Thymus (tissue), 11 donors: ENCODE data around the gene CRISPLD2. TPM values are rescaled to one million over a fixed set of nuclear protein-coding genes. Genes with fewer than 3 reads are reported as not detected.
"Not testable (repeated sequence)": the region's sequence is repeated elsewhere in the genome, so short reads cannot be mapped to it uniquely, and the experiment has no call there.

Experiments
- DNase-seq, 9 donors: peaks; one replicate each; pipeline ENCODE4 v3.0.0-alpha.2; 2013; ENCODE audit warnings: low spot score in 9 of 9, low read depth in 6 of 9, missing footprints in 1 of 9
- H3K27ac ChIP-seq, 2 donors: one replicate each; pipeline ENCODE4 v1.5.1; 2013; ENCODE audit warnings: control low read depth in 1 of 2, low read depth in 1 of 2, low read length in 1 of 2, mild to moderate bottlenecking in 1 of 2, moderate library complexity in 1 of 2
- H3K27me3 ChIP-seq, 2 donors: one replicate each; pipeline ENCODE4 v1.5.1; 2013; ENCODE audit warnings: low read length in 1 of 2; ENCODE audit not compliant: control insufficient read depth in 2 of 2, insufficient read depth in 1 of 2
- H3K36me3 ChIP-seq, 2 donors: one replicate each; pipeline ENCODE4 v1.5.1; 2013; ENCODE audit warnings: low read length in 1 of 2, mild to moderate bottlenecking in 1 of 2, moderate library complexity in 1 of 2; ENCODE audit not compliant: control insufficient read depth in 2 of 2, insufficient read depth in 2 of 2
- H3K4me1 ChIP-seq, 2 donors: one replicate each; pipeline ENCODE4 v1.5.1; 2013; ENCODE audit warnings: low read length in 2 of 2; ENCODE audit not compliant: control insufficient read depth in 2 of 2, insufficient read depth in 2 of 2
- H3K4me3 ChIP-seq, 2 donors: one replicate each; pipeline ENCODE4 v1.5.1; 2013; ENCODE audit warnings: low read length in 2 of 2, control low read depth in 1 of 2, mild to moderate bottlenecking in 1 of 2
- H3K9me3 ChIP-seq, 2 donors: one replicate each; pipeline ENCODE4 v1.5.1; 2013; ENCODE audit warnings: low read length in 1 of 2, mild to moderate bottlenecking in 1 of 2; ENCODE audit not compliant: control insufficient read depth in 2 of 2, insufficient read depth in 1 of 2
- WGBS: extraction: QIAGEN DNeasy Blood & Tissue Kit; methylation state at CpG from one replicate; pipeline ENCODE4 v1.1.7; 2013; 5-methylcytosine and 5-hydroxymethylcytosine counted together
- polyA plus RNA-seq: library from polyadenylated mRNA; stranded (reverse); fragments of 200-250 nt; gene quantifications from one replicate; pipeline ENCODE4 v1.2.3, GENCODE V29; 2013
- total RNA-seq: library from RNA; stranded (reverse); fragments of 120-200 nt; gene quantifications from one replicate; pipeline ENCODE4 v1.2.4, GENCODE V29; 2013
- donor health status: healthy.

The CRISPLD2 gene
- total and polyA plus RNA-seq, 2 donors: 2.1 to 7.2 TPM

DNA sequence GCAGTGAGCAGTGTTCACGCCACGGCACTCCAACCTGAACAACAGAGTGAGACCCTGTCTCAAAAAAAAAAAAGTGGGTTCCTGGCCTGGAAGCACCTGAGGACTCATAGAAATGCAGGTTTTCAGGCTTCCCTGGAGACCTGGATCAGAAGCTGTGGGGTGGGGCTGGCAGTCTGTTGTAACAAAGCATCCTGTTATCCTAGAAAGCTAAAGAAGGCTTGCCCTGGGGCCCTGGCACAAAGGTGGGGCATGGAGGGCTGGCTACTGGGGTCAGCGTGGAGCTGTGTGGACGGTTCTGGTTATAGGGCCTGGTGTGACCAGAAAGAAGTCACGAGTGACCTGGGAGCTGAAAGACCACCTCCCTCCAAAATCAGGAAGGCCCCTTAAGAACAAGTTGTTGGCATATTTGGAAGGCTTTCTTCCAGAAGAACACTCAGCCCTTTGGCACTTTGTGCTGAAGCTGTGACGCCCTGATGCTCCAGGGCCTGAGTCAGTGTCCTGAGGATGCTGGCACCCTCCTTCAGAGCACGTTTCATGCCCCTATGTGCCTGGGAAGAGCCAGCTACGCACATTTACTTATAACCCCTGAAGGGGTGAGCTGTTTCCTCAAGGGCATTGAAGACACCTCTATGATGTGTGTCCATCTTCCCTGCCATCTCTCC lies 6.2 kb downstream of the CRISPLD2 start:
- Histone ChIP-seq H3K27ac (no peak overlapping the region), H3K4me3 (no peak overlapping the region), H3K9me3 (no peaks in the 10 kb centered on the region), H3K4me1 (peaks cover 0 to 3% of the 10 kb centered on the region in 2 donors), H3K36me3 (no peaks in the 10 kb centered on the region), H3K27me3 (peaks cover 4 to 22% of the 10 kb centered on the region in 2 donors)
- no peak for DNase-seq
- WGBS: 96% methylated on average over 8 of the region's 8 CpGs

- 96% methylated on average over 13 of the region's 13 CpGs for WGBS
- DNase-seq: no peak
Measured at GRCh38 chr16:84826558-84826941, 6.8 kb downstream of the CRISPLD2 start.

DNA sequence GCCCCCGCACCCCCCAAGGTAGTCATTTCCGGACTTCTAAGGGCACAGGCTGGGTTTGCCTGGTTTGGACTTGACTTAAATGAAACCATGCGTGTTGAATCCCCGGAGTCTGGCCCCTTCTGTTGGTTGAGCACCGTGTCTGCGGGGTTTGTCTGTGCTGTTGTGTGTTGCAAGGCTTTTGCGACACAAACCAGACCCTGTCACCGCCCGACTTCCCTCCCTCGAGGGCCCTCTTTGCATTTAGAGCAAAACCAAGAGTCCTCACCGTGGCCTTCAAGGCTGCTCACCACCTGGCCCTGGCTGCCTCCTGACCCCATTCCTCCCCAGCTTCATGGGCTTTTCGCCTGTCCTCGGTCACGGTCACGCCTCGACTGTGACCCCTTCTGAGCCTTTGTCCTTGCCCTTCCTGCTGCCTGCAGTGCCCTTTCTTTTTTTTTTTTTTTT lies 7.4 kb downstream of the CRISPLD2 start:
- no peaks in the 10 kb centered on the region for H3K9me3 ChIP-seq

More at GRCh38 chr16:84826558-84826941, 6.8 kb downstream of the CRISPLD2 start:
- Histone ChIP-seq H3K9me3 (no peaks in the 10 kb centered on the region), H3K36me3 (no peaks in the 10 kb centered on the region), H3K27me3 (peaks cover 4 to 18% of the 10 kb centered on the region in 2 donors), H3K27ac (no peak overlapping the region), H3K4me3 (no peak overlapping the region), H3K4me1 (peaks cover 0 to 3% of the 10 kb centered on the region in 2 donors)

GRCh38 chr16:84827897-84828296 lies 8.1 kb downstream of the CRISPLD2 start:
- DNase-seq: no peak
- no peaks in the 10 kb centered on the region for H3K36me3 ChIP-seq
- no peak overlapping the region for H3K4me3 ChIP-seq
- H3K9me3 ChIP-seq: no peaks in the 10 kb centered on the region
- peaks cover 0 to 15% of the 10 kb centered on the region in 2 donors for H3K27me3 ChIP-seq
- no peaks in the 10 kb centered on the region for H3K4me1 ChIP-seq
- H3K27ac ChIP-seq: no peak overlapping the region
- 93% methylated on average over 15 of the region's 15 CpGs for WGBS

More for the DNA sequence above, 7.4 kb downstream of the CRISPLD2 start:
- WGBS: 93% methylated on average over 16 of the region's 16 CpGs
- H3K4me1 ChIP-seq: peaks cover 0 to 3% of the 10 kb centered on the region in 2 donors
- no peak for DNase-seq
- no peak overlapping the region for H3K27ac ChIP-seq
- no peak overlapping the region for H3K4me3 ChIP-seq
- H3K27me3 ChIP-seq: peaks cover 3 to 15% of the 10 kb centered on the region in 2 donors
- H3K36me3 ChIP-seq: no peaks in the 10 kb centered on the region

DNA sequence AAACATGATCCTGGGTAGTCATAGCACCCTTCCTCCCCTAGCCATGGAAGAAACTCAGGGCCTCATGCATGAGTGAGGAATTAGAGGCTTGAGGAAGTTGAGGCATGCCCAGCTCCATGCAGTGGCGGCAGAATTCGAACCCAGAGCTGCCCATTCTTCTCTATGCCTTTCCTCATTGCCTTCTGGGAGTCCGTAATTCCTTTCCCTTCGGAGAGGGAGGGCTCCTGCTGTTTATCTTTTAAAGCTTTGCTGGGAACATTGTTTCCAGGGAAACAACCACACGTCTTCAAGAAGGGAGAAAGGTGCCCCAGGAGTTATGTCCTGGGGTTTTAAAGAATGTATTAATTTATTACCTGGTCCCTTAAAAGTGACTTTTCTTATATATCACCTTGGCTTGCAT lies 8.5 kb downstream of the CRISPLD2 start:
- no peak for DNase-seq
- Histone ChIP-seq H3K27ac (no peak overlapping the region), H3K36me3 (no peaks in the 10 kb centered on the region), H3K27me3 (peaks cover 0 to 15% of the 10 kb centered on the region in 2 donors), H3K4me1 (no peaks in the 10 kb centered on the region), H3K4me3 (no peak overlapping the region), H3K9me3 (no peaks in the 10 kb centered on the region)
- 96% methylated on average over 5 of the region's 5 CpGs for WGBS

DNA sequence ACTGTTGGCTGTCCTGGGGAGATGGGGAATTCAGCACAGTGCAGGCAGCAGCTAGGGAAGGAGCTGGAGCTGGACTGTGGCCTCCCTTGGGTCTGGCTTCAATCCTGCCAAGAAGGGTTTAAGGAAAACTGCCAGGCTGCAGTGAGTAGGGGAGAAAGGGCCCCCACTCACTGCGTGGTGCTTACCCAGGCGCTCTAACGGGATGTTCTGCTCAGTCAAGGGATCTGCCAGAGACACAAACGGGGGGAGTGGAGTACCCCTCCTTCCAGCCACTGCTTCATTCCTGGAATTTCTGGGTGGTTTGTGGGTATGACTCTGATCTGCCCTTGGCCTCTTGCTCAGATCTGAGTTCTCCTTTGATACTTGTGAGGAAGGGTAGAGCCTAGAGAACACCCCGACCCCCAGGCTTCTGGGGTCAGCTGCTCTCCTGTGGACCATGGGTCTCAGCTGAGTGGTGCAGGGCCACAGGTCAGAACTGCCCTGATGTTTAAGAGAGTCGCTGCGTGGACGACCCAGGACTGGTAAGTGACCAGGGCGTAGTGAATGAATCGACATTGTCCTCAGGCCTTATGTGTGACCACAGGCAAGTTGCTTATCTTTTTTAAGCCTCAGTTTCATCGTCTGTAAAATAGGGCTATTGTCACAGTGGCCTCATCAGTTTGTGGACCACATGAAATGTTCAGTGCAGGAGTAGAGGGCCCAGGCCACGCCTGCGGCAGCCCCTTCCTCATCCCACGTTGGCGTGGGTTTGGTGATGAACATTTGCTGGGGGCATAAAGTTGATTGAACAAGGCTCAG lies 9.6 kb downstream of the CRISPLD2 start:
- WGBS: 81% methylated on average over 15 of the region's 15 CpGs
- no peak overlapping the region for H3K4me3 ChIP-seq
- H3K9me3 ChIP-seq: no peaks in the 10 kb centered on the region
- H3K27me3 ChIP-seq: peaks cover 0 to 17% of the 10 kb centered on the region in 2 donors
- no peaks in the 10 kb centered on the region for H3K36me3 ChIP-seq
- DNase-seq: no peak
- H3K27ac ChIP-seq: no peak overlapping the region
- no peaks in the 10 kb centered on the region for H3K4me1 ChIP-seq

DNA sequence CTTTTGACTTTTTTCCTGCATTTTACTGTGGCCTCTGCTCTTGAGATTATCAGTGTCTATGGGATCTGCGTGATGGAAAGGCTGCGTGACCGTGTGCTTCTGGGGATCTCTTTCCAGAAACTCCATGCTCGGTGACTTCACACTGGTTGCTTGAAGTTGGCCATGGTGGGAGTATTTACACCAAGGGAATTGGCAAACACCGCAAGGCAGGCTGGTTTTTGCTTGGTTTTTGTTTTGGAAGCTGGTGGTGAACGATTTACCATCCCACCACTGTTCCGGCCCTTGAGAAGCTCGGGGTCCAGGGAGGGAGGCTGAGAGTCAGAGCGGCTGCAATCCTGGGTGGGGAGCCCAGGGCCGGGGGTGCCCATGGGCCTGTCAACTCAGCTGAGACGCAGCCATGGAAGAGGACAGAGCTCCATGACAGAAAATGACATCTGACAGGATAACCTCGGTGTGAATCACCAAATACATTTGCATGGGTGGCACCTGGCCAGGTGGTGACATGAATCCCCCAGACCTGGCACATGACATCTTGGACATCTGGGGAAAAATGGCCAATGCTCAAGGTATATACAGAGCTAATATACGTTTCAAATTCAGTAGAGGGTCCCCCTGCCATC lies 11.1 kb downstream of the CRISPLD2 start:
- H3K9me3 ChIP-seq: no peaks in the 10 kb centered on the region
- 92% methylated on average over 13 of the region's 13 CpGs for WGBS
- no peaks in the 10 kb centered on the region for H3K36me3 ChIP-seq
- peaks cover 0 to 22% of the 10 kb centered on the region in 2 donors for H3K27me3 ChIP-seq
- H3K4me1 ChIP-seq: no peaks in the 10 kb centered on the region
- no peak overlapping the region for H3K27ac ChIP-seq
- H3K4me3 ChIP-seq: no peak overlapping the region
- no peak for DNase-seq

GRCh38 chr16:84831728-84832127 lies 11.9 kb downstream of the CRISPLD2 start:
- WGBS: 96% methylated on average over 10 of the region's 10 CpGs
- not testable (repeated sequence) for H3K4me3 ChIP-seq, H3K9me3 ChIP-seq, H3K27ac ChIP-seq, DNase-seq, H3K4me1 ChIP-seq, H3K36me3 ChIP-seq
- peaks cover 0 to 29% of the 10 kb centered on the region in 2 donors for H3K27me3 ChIP-seq
